KMS-11 (cell line): ENCODE results near the gene HSD11B2.

Experiments
- H2AFZ ChIP-seq: fragments of 200-600 bp; sonication (generic); 2 replicates; pipeline ENCODE4 v1.6.1; 2016; ENCODE audit warnings: antibody characterized with exemption, mixed run types, low read depth
- H3K27ac ChIP-seq: fragments of 200-600 bp; sonication (generic); 2 replicates; pipeline ENCODE4 v1.6.1; 2016; ENCODE audit warnings: mild to moderate bottlenecking, mixed run types
- H3K27me3 ChIP-seq: fragments of 200-600 bp; sonication (generic); 2 replicates; pipeline ENCODE4 v1.6.1; 2017; ENCODE audit warnings: mild to moderate bottlenecking, low read depth, mixed run types, moderate library complexity; ENCODE audit not compliant: insufficient read depth
- H3K36me3 ChIP-seq: fragments of 200-600 bp; sonication (generic); 2 replicates; pipeline ENCODE4 v1.6.1; 2017; ENCODE audit warnings: mild to moderate bottlenecking, mixed run types; ENCODE audit not compliant: insufficient read depth
- H3K4me1 ChIP-seq: fragments of 200-600 bp; sonication (generic); 2 replicates; pipeline ENCODE4 v1.6.1; 2016; ENCODE audit warnings: mild to moderate bottlenecking, low read depth, mixed run types; ENCODE audit not compliant: poor library complexity, severe bottlenecking
- H3K4me2 ChIP-seq: fragments of 200-600 bp; sonication (generic); 2 replicates; pipeline ENCODE4 v1.7.0; 2016; ENCODE audit warnings: mild to moderate bottlenecking, mixed run types
- H3K4me3 ChIP-seq: fragments of 200-600 bp; sonication (generic); IDR thresholded peaks from 2 replicates; pipeline ENCODE4 v1.6.1; 2017; ENCODE audit warnings: low read depth, low read length, mixed read lengths; ENCODE audit not compliant: insufficient read depth
- H3K79me2 ChIP-seq: fragments of 200-600 bp; sonication (generic); 2 replicates; pipeline ENCODE4 v1.6.1; 2016; ENCODE audit warnings: low read depth, mixed run types; ENCODE audit not compliant: insufficient read depth
- H3K9ac ChIP-seq: fragments of 200-600 bp; sonication (generic); 2 replicates; pipeline ENCODE4 v1.6.1; 2016; ENCODE audit warnings: mild to moderate bottlenecking, mixed run types
- H4K20me1 ChIP-seq: fragments of 200-600 bp; sonication (generic); 2 replicates; pipeline ENCODE4 v1.6.1; 2016; ENCODE audit warnings: mild to moderate bottlenecking, mixed run types; ENCODE audit not compliant: insufficient read depth
- CTCF ChIP-seq: fragments of 200-600 bp; sonication (generic); conservative IDR thresholded peaks from 2 replicates; pipeline ENCODE4 v1.6.1; 2017; ENCODE audit warnings: low read depth, mild to moderate bottlenecking, antibody characterized with exemption, low read length, moderate library complexity, mixed read lengths

Gene HSD11B2

GRCh38 chr16:67419502-67419901 lies 11.4 kb upstream of the HSD11B2 start:
- Histone ChIP-seq H3K36me3 (no peaks in the 10 kb centered on the region), H3K27me3 (peaks cover 17% of the 10 kb centered on the region; the same call in 1 of the 2 replicates), H3K4me3 (no peak overlapping the region), H3K4me1 (peaks cover 7% of the 10 kb centered on the region), H4K20me1 (no peaks in the 10 kb centered on the region), H3K27ac (no peak overlapping the region), H3K9ac (no peak overlapping the region), H3K4me2 (no peak overlapping the region), H2AFZ (no peak overlapping the region), H3K79me2 (no peaks in the 10 kb centered on the region)
- TF ChIP-seq CTCF = no peak

GRCh38 chr16:67419931-67420330 lies 11.0 kb upstream of the HSD11B2 start:
- Histone ChIP-seq H3K27me3 (peaks cover 17% of the 10 kb centered on the region; the same call in 1 of the 2 replicates), H3K79me2 (no peaks in the 10 kb centered on the region), H3K4me3 (no peak overlapping the region), H4K20me1 (no peaks in the 10 kb centered on the region), H3K9ac (no peak overlapping the region), H3K36me3 (no peaks in the 10 kb centered on the region), H3K27ac (no peak overlapping the region), H3K4me2 (no peak overlapping the region), H2AFZ (no peak overlapping the region), H3K4me1 (peaks cover 7% of the 10 kb centered on the region)
- TF ChIP-seq CTCF = no peak

GRCh38 chr16:67421030-67421429 lies 9.9 kb upstream of the HSD11B2 start:
- peaks cover 22% of the 10 kb centered on the region; the same call in 1 of the 2 replicates for H3K27me3 ChIP-seq
- no peaks in the 10 kb centered on the region for H3K36me3 ChIP-seq
- H3K9ac ChIP-seq = no peak overlapping the region
- H3K4me2 ChIP-seq = no peak overlapping the region
- no peak overlapping the region for H2AFZ ChIP-seq
- H3K27ac ChIP-seq = no peak overlapping the region
- H3K79me2 ChIP-seq = no peaks in the 10 kb centered on the region
- H4K20me1 ChIP-seq = no peaks in the 10 kb centered on the region
- H3K4me3 ChIP-seq = no peak overlapping the region
- peaks cover 4% of the 10 kb centered on the region for H3K4me1 ChIP-seq
- TF ChIP-seq CTCF = no peak

GRCh38 chr16:67423015-67423414 lies 7.9 kb upstream of the HSD11B2 start:
- no peaks in the 10 kb centered on the region for H3K79me2 ChIP-seq
- no peaks in the 10 kb centered on the region for H4K20me1 ChIP-seq
- H3K4me2 ChIP-seq = no peak overlapping the region
- no peak overlapping the region for H3K4me3 ChIP-seq
- no peak for TF ChIP-seq CTCF
- no peak overlapping the region for H3K9ac ChIP-seq
- H3K4me1 ChIP-seq = no peaks in the 10 kb centered on the region
- H3K27me3 ChIP-seq = peaks cover 14% of the 10 kb centered on the region; the same call in 1 of the 2 replicates
- H3K36me3 ChIP-seq = no peaks in the 10 kb centered on the region
- no peak overlapping the region for H2AFZ ChIP-seq
- no peak overlapping the region for H3K27ac ChIP-seq
